ENCODE data around the gene CDKAL1.
"Not testable (repeated sequence)": the region's sequence is repeated elsewhere in the genome, so short reads cannot be mapped to it uniquely, and the experiment has no call there.

The CDKAL1 gene

GRCh38 chr6:20534295-20535262 lies at the start of gene CDKAL1:
CDKAL1 (plus strand) TSS chr6:20534457; CDS start chr6:20546351, 11,894 bp downstream.
- peak; percentile 92 to 95 (median 95) for DNase-seq

GRCh38 chr6:20486641-20487040 lies 47.6 kb upstream of the CDKAL1 start:
- no peak for DNase-seq

- no peak for DNase-seq
Measured at GRCh38 chr6:20487669-20488375, 46.4 kb upstream of the CDKAL1 start.

DNA sequence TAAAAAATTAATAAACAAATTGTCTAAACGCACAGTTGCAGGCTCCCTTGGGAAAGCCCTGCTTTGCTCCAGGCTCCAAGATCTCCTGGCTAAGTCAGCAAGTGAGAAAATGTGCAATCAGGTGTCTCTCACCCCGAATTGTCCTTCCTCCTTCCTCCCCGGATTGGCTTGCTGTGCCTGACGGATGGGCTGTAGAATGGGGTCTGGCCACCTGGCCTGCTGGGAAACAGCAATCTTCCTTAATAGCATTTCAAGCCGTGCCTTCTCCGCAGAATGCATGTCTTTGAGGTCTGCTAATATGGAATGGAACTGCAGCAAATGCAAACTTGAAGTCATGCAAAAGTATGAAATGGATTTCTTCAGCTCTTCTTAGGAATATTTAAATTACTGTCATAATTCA lies 43.7 kb upstream of the CDKAL1 start:
- DNase-seq = no peak

GRCh38 chr6:20492099-20492498 lies 42.2 kb upstream of the CDKAL1 start:
- no peak for DNase-seq

- DNase-seq = peak in 2 of 3 donors; percentile 61 to 68
Measured at GRCh38 chr6:20497216-20498040, 36.8 kb upstream of the CDKAL1 start.

DNA sequence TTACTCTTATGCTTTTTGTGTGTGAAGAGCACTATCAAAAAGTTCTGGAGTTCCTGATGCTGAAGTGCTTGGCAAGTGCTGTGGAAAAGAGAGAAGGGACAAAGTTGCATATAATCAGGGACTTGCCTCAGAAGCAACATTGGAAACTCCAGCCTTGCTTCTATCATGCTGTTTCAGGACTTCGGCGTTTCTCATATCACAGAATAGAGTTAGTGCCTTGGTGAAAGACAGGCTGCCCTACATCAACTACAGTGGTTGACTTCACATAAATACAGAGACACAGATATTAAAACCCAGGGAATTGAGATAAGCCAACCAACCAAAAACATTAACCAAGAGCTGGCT lies 36.2 kb upstream of the CDKAL1 start:
- DNase-seq = peak; percentile 81 to 90 (median 88)

- no peak for DNase-seq
Measured at GRCh38 chr6:20509212-20509611, 25.0 kb upstream of the CDKAL1 start.

- DNase-seq = no peak
Measured at GRCh38 chr6:20511852-20512251, 22.4 kb upstream of the CDKAL1 start.

- DNase-seq = not testable (repeated sequence)
Measured at GRCh38 chr6:20525208-20525607, 9.0 kb upstream of the CDKAL1 start.

DNA sequence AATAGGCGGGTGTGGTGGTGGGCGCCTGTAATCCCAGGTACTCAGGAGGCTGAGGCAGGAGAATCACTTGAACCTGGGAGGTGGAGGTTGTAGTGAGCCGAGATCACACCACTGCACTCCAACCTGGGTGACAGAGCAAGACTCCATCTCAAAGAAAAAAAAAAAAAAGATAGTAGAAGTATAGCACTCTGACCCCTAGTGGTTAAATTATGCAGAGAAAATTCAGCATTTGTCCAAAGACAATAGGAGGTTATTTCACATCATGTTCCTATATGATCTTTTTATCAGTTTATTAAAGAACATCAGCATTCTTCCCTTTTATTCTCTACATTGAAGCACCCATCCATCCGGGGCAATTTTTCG lies 5.2 kb upstream of the CDKAL1 start:
- peak; percentile 71 to 82 (median 77) for DNase-seq

- no peak for DNase-seq
Measured at GRCh38 chr6:20532881-20533280, 1.4 kb upstream of the CDKAL1 start.

DNA sequence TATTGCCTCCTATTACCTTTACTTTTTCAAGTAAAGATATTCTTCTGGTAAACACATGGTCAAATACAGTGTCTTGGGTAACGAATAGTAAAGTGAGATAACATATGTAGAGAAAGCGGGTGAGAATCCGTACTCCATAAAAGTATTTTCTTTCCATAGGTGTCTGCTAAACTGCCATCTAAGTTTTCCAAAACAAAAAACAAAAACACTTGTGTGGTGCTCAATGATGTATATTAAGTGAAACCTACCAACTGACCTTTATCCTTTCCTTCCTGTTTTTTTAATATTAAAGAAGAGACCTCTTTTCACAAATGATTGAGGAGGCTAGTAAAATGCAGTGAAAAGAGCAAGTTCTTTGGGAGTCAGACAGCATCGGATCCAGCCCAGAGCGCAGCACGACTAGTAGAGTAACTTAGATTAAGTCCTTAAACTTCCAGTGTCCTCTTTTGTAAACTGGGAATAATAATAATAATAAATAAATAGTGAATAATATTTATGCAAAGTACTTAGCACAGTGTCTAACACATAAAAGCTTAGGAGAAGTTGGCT lies 437 bp upstream of the CDKAL1 start:
- peak in 1 of 3 donors; percentile 13 for DNase-seq

DNA sequence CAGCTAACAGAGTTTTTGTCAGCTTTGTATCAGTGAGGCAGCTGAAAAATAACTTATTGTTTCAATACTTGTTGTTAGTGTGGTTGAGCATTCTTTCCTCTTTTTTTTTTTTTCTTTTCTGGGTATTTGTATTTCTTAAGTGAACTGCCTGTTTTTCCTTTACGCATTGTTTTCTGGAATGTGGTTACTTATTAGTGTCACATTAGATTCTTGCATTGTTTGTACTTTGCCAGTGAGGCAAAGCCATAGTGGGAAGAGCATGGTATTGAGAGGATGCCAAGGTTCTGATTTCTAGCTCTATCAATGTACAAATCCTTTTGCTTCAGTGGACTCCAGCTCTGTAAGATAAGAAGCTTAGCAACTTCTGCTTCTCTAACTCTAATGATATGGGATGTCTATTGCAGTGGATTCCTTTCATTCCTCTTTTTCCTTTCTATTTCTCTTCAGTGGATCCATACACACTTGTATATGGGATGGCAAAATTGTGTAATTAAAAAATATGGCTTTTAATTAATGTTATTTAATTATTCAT lies 3.9 kb downstream of the CDKAL1 start:
- no peak for DNase-seq

- DNase-seq = no peak
Measured at GRCh38 chr6:20538907-20539306, 4.7 kb downstream of the CDKAL1 start.

DNA sequence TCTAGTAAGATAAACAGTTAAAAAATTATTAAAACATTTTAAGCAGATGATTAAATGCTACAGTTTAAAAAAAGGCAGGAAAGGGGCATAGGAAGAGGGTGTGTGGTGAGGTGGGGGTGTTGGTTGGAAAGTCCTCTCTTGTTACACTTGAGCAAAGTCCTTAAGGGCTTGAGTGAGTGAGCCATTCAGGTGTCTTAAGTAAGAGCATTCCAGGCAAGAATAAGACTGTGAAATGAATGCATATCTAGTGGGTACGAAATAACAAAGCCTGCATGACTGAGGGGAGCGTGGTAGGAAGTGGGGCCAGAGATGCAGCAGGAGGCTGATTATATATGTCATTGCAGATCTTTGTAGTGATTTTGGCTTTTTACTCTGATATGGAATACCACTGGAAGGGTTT lies 5.1 kb downstream of the CDKAL1 start:
- no peak for DNase-seq

GRCh38 chr6:20540683-20541082 lies 6.4 kb downstream of the CDKAL1 start:
- peak; percentile 26 to 59 (median 54) for DNase-seq

- DNase-seq = peak; percentile 52 to 61 (median 56)
Measured at GRCh38 chr6:20541382-20541781, 7.1 kb downstream of the CDKAL1 start.

- peak in 1 of 3 donors; percentile 1 for DNase-seq
Measured at GRCh38 chr6:20542927-20543602, 8.8 kb downstream of the CDKAL1 start.

DNA sequence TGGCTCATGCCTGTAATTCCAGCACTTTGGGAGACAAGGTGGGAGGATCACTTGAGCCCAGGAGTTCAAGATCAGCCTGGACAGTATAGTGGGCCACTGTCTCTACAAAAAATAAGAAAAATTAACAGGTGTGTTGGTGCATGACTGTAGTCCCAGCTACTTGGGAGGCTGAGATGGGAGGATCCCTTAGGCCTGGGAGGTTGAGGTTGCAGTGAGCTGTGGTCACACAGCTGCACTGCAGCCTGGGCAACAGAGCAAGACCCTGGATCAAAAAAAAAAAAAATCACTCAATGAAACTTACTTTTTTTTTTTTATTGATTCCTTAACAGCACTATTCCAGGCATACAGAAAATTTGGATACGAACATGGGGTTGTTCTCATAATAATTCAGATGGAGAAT lies 14.0 kb downstream of the CDKAL1 start:
- no peak for DNase-seq

DNA sequence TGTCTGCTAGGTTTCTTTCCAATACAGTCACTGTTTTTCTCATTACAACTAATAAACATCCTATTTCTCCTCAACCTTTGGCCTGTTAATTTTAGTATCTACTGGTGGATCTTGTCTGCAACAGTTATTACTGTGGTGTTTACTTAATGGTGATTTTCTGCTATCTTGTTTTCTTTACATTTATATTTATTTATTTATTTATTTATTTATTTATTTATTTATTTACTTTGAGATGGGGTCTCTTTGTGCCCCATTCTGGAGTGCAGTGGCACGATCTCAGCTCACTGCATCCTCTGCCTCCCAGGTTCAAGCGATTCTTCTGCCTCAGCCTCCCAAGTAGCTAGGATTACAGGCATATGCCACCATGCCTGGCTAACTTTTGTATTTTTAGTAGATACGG lies 15.1 kb downstream of the CDKAL1 start:
- DNase-seq = not testable (repeated sequence)

GRCh38 chr6:20554326-20554725 lies 20.1 kb downstream of the CDKAL1 start:
- no peak for DNase-seq
